GM21390 (cell line): ENCODE measurements around the gene GRM4.
"Not testable (repeated sequence)": the region's sequence is repeated elsewhere in the genome, so short reads cannot be mapped to it uniquely, and the experiment has no call there.

ENCODE experiments used
- ATAC-seq: cut with Tn5 transposase; IDR thresholded peaks from one replicate; pipeline ENCODE4 v1.9.1; 2021; ENCODE audit not compliant: unreplicated experiment

Gene GRM4

GRCh38 chr6:34146021-34146782, at the start of gene GRM4:
Gene GRM4 (minus strand): TSS chr6:34146087. CDS start chr6:34133496, 12,591 bp downstream.
- no peak for ATAC-seq

- no peak for ATAC-seq
Observed at GRCh38 chr6:34194772-34195171, 48.9 kb upstream of the GRM4 start.

DNA sequence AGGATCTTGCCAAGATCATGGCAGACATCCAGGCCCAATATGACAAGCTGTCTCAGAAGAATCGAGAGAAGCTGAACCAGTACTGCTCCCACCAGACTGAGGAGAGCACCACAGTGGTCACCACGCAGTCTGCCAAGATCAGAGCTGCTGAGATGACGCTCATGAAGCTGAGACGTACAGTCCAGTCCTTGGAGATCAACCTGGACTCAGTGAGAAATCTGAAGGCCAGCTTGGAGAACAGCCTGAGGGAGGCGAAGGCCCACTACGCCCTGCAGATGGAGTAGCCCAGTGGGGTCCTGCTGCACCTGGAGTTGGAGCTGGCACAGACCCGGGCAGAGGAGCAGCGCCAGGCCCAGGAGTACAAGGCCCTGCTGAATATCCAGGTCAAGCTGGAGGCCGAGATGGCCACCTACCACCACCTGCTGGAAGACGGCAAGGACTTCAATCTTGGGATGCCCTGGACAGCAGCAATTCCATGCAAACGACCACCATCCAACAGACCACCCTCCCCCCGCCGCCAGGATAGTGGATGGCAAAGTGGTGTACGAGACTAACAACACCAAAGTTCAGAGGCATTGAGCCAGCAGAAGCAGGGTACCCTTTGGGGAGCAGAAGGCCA, 44.7 kb upstream of the GRM4 start:
- ATAC-seq = no peak

DNA sequence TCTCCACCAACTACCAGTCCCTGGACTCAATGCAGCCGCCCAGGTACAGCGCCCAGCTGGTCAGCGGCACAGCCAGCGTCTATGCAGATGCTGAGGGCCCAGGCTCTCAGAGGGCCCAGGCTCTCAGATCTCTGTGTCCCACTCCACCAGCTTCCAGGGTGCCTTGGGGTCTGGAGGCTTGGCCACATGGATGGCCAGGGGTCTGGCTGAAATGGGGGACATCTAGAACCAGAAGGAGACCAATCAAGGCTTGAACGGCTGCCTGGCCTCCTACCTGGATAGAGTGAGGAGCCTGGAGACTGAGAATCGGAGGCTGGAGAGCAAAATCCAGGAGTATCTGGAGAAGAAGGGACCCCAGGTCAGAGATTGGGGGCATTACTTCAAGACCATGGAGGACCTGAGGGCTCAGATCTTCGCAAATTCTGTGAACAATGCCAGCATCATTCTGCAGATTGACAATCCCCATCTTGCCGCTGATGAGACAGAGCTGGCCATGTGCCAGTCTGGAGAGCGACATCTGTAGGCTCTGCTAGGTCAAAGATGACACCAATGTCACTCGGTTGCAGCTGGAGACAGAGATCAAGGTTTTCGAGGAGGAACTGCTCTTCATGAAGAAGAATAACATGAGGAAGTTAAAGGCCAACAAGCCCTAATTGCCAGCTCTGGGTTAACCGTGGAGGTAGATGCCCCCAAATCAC, 44.1 kb upstream of the GRM4 start:
- ATAC-seq = no peak

- not testable (repeated sequence) for ATAC-seq
Observed at GRCh38 chr6:34184726-34185125, 38.8 kb upstream of the GRM4 start.

DNA sequence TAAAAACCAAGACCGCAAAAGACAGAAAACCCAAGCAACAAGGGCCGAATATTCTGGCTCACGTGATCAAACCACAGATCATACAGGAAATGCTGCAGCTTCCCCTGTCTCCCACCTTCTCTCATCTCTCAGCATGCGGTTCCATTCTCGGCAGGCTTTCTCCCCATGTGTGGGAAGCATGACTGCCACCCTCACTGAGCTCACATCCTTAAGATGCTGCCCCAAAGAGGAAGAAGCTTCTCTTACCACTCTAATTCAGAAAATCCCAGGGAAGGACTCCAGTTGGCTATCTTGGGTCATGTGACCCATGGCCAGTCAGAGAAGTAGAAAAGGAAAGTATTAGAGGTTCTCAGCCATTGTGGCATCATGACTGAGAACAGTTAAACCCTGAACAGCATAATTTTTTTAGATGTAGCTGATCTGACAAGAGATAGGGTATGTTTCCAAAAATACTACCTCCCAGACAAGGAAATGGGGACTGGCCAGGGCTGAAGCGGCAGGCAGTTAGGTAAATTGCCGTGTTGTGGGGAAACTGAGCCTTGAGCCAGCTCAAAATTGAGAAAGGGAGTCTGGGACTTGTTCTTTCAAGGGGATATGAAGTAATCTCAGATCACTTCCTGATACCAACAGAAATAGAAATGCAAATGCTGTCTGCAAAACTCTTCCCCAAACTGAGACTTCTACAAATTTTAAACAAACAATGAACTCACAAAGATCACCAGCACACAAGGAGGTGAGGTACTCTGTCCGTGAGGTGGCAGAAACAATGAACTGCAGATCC, 37.1 kb upstream of the GRM4 start:
- no peak for ATAC-seq

- ATAC-seq = no peak
Observed at GRCh38 chr6:34181908-34182307, 36.0 kb upstream of the GRM4 start.

GRCh38 chr6:34179106-34179720, 33.3 kb upstream of the GRM4 start:
- ATAC-seq = no peak

DNA sequence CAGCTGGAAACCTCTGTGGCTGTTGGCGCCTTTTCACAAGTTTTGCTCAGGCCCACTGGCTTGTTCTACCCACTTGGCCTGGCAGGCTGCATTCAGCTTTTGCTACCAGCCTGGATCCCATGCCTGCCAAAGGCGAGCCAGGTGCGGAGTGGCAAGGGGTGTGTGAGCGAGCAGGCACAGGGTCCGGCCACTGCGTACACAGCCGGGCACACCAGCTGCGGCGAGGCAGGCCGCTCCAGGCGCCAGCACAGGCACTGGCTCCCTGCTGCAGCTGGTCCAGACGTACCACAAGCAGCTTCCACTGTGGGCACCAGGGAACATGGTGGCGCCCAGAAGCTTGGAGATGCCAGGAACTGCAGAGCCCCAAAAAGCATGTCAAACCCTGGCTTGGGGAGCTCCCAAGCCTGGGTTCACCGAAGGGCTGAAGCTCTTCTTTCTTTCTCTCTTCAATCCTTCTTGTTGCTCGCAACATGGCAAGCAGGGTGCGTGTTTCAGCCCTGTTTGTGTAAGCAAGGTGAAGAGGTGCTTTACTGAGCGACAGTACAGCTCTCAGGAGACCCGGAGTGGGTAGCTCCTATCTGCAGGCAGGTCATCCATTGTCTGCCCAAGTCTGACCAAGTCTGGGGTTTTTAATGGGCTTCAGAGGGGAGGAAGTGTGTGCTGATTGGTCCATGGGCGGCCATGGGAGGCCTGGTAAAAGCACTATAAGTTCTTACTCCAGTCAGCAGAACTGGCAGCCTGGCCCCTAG, 32.6 kb upstream of the GRM4 start:
- ATAC-seq = no peak

GRCh38 chr6:34177181-34177591, 31.3 kb upstream of the GRM4 start:
- no peak for ATAC-seq

DNA sequence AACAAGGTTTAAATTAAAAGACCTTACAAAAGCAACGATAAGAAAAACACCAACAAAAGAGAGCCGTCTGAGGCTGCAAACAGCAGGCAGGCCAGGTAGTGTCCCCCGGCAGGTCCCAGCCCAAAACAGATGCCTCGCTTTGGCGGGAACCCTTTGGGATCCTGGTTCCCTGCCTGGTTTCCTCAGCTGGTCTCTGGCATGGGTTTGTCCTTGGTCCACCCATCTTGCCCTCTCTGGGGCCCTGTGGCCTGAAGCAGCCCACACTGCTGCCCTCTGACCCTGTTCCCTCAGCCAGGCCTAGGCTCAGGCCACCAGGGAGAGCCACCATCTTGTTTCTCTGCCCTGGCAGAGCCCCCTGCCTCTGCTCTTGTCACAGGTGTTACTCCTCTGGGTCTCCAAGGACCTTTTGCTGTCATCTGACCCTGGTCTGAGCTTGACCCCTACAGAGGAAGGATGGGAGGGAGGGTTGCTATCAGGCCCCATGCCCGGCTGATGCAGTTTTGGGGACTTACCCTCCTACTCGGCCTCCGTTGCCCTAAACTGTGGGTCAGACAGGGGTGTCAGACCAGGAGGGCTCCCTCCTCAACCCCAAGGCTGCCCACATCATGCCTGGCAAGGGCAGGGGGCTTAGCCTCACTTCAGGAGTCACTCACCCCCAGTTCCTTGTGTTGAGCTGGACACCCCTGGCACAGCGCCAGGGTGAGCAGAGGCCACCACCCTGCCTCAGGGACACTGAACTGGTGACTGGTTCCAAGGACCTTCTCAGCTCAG, 30.6 kb upstream of the GRM4 start:
- ATAC-seq = no peak

DNA sequence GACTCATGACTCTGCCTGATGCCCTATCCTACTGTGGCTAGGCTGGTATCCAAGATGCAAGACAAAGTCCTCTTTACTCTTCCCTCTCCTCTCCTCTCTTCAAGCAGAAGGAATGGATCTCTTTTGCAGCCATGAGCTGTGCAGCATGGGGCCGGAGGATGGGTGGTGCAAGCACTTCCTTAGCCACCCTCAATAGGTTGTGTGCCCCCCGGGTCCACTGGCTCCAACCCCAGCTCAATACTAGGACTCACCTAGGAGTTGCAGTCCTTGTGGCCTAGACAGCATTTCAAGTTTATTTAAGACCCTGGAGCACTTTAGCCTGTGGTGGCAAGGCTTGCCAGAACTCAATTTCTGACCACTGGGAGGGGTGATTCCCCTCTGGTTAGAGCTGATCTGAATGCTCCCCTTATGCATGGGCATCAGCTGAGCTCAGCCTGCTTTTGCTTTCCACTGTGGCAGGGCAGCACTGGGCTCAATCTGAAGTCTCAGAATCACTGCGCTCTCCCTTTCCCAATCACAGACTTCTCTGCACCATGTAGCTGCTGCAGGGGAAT, 29.0 kb upstream of the GRM4 start:
- no peak for ATAC-seq

- ATAC-seq = no peak
Observed at GRCh38 chr6:34172961-34173775, 27.3 kb upstream of the GRM4 start.

DNA sequence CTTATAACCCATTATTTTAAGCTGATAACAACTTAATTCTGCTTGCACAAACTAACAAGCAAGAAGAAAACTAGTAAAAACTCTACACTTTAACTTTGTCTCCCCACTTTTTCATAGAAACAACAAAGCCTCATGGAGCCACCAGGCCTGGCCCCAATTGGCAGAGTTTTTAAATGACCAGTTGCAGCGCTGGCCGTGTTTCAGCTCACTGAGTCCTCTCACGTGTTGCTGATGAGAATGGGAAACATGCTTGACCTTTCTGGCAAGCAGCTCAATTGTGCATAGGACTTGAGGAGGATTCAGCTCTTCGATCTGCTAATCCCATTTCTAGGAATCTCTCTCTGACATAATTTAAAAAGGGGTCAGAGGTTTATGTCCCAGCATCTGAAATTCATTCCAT, 24.5 kb upstream of the GRM4 start:
- no peak for ATAC-seq

GRCh38 chr6:34169897-34170296, 24.0 kb upstream of the GRM4 start:
- ATAC-seq = no peak

GRCh38 chr6:34161857-34162515, 16.1 kb upstream of the GRM4 start:
- no peak for ATAC-seq

GRCh38 chr6:34159844-34160243, 14.0 kb upstream of the GRM4 start:
- no peak for ATAC-seq

DNA sequence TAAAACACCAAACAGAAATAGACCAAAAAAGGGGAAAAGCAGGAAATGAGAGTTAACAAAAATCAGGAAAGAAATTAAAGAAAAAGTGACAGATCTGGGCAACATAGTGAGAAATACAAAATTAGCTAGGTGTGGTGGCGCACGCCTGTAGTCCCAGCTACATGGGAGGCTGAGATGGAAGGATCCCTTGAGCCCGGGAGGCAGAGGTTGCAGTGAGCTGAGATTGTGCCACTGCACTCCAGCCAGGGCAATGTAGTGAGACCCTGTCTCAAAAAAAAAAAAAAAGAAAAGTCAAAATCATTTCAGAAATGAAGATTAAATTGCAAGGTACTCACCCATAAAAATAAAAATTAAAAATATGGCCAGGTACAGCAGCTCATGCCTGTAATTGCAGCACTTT, 13.0 kb upstream of the GRM4 start:
- ATAC-seq = no peak
